Liver (tissue), 3 donors: ENCODE data around the gene EMX1.

Experiments used
- EGR1 ChIP-seq, 2 donors: IDR thresholded peaks; 2 replicates each; pipeline ENCODE4 v1.6.1; 2016 to 2018; ENCODE audit warnings: antibody characterized with exemption in 2 of 2, low read depth in 2 of 2
- GABPA ChIP-seq, 2 donors: IDR thresholded peaks in 1 of 2; conservative IDR thresholded peaks in 1 of 2; 2 replicates each; pipeline ENCODE4 v1.6.1; 2016; ENCODE audit warnings: antibody characterized with exemption in 2 of 2, mild to moderate bottlenecking in 1 of 2, moderate library complexity in 1 of 2
- JUND ChIP-seq, 2 donors: IDR thresholded peaks; 2 replicates each; pipeline ENCODE4 v1.6.1; 2016; ENCODE audit warnings: antibody characterized with exemption in 2 of 2
- RAD21 ChIP-seq, 2 donors: IDR thresholded peaks; 2 replicates each; pipeline ENCODE4 v1.6.1; 2016; ENCODE audit warnings: antibody characterized with exemption in 2 of 2, mild to moderate bottlenecking in 2 of 2
- RXRA ChIP-seq, 2 donors: IDR thresholded peaks; 2 replicates each; pipeline ENCODE4 v1.6.1; 2017 to 2018; ENCODE audit warnings: antibody characterized with exemption in 2 of 2, mild to moderate bottlenecking in 1 of 2
- SP1 ChIP-seq: IDR thresholded peaks from 2 replicates; pipeline ENCODE4 v1.6.1; 2018; ENCODE audit warnings: antibody characterized with exemption, mild to moderate bottlenecking
- TAF1 ChIP-seq: conservative IDR thresholded peaks from 2 replicates; pipeline ENCODE4 v1.6.1; 2016; ENCODE audit warnings: antibody characterized with exemption, mild to moderate bottlenecking
- YY1 ChIP-seq: IDR thresholded peaks from 2 replicates; pipeline ENCODE4 v1.6.1; 2016; ENCODE audit warnings: antibody characterized with exemption, mild to moderate bottlenecking
- TF ChIP-seq, protein P1 (sequence below): fragments of 150-350 bp; IDR thresholded peaks from 2 replicates; pipeline ENCODE4 v1.5.1; 2017; ENCODE audit warnings: improper control_type of control experiment, low read depth, low read length; ENCODE audit not compliant: missing input control
- TF ChIP-seq, protein P2 (sequence below): IDR thresholded peaks from 2 replicates; pipeline ENCODE4 v1.6.1; 2016; ENCODE audit warnings: antibody characterized with exemption, mild to moderate bottlenecking
- TF ChIP-seq, protein P3 (sequence below): IDR thresholded peaks from 2 replicates; pipeline ENCODE4 v1.6.1; 2016; ENCODE audit warnings: antibody characterized with exemption
- donor health status: healthy.
- donor health status: healthy.

DNA sequence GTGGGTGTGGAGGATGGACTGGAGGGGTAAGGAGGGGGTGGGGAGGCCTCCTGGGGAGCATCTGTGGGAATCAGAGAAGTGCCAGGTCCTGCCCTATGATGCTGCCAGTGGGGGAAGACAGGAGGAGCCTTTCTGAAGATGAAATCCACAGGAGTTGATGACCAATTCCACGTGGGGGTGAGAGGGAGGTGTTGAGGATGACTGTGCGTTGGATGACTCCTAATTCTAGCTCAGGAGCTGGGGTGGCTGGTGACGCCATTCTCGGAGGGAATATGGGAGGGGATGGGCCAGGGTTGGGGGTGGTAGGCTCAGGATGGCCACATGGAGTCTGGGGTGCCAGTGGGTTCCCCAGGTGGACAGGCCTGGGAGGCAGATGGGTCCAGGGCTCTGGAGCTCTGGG is 32.3 kb downstream of the EMX1 start:
- TF ChIP-seq, protein P1, sequence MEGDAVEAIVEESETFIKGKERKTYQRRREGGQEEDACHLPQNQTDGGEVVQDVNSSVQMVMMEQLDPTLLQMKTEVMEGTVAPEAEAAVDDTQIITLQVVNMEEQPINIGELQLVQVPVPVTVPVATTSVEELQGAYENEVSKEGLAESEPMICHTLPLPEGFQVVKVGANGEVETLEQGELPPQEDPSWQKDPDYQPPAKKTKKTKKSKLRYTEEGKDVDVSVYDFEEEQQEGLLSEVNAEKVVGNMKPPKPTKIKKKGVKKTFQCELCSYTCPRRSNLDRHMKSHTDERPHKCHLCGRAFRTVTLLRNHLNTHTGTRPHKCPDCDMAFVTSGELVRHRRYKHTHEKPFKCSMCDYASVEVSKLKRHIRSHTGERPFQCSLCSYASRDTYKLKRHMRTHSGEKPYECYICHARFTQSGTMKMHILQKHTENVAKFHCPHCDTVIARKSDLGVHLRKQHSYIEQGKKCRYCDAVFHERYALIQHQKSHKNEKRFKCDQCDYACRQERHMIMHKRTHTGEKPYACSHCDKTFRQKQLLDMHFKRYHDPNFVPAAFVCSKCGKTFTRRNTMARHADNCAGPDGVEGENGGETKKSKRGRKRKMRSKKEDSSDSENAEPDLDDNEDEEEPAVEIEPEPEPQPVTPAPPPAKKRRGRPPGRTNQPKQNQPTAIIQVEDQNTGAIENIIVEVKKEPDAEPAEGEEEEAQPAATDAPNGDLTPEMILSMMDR: no peak
- TF ChIP-seq TAF1: no peak
- TF ChIP-seq RAD21 (IDR thresholded peaks at IDR 0.05): no peak
- TF ChIP-seq JUND (IDR thresholded peaks at IDR 0.05): no peak
- TF ChIP-seq YY1: no peak
- no peak for TF ChIP-seq EGR1 (IDR thresholded peaks at IDR 0.05; ENCODE audit: low read depth in 2 of 2)
- no peak for TF ChIP-seq RXRA (IDR thresholded peaks at IDR 0.05)
- no peak for TF ChIP-seq GABPA (IDR thresholded peaks at IDR 0.05 in 1 of 2, conservative IDR thresholded peaks at IDR 0.05 in 1 of 2)
- no peak for TF ChIP-seq SP1
- TF ChIP-seq, protein P2, sequence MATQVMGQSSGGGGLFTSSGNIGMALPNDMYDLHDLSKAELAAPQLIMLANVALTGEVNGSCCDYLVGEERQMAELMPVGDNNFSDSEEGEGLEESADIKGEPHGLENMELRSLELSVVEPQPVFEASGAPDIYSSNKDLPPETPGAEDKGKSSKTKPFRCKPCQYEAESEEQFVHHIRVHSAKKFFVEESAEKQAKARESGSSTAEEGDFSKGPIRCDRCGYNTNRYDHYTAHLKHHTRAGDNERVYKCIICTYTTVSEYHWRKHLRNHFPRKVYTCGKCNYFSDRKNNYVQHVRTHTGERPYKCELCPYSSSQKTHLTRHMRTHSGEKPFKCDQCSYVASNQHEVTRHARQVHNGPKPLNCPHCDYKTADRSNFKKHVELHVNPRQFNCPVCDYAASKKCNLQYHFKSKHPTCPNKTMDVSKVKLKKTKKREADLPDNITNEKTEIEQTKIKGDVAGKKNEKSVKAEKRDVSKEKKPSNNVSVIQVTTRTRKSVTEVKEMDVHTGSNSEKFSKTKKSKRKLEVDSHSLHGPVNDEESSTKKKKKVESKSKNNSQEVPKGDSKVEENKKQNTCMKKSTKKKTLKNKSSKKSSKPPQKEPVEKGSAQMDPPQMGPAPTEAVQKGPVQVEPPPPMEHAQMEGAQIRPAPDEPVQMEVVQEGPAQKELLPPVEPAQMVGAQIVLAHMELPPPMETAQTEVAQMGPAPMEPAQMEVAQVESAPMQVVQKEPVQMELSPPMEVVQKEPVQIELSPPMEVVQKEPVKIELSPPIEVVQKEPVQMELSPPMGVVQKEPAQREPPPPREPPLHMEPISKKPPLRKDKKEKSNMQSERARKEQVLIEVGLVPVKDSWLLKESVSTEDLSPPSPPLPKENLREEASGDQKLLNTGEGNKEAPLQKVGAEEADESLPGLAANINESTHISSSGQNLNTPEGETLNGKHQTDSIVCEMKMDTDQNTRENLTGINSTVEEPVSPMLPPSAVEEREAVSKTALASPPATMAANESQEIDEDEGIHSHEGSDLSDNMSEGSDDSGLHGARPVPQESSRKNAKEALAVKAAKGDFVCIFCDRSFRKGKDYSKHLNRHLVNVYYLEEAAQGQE: no peak
- TF ChIP-seq, protein P3, sequence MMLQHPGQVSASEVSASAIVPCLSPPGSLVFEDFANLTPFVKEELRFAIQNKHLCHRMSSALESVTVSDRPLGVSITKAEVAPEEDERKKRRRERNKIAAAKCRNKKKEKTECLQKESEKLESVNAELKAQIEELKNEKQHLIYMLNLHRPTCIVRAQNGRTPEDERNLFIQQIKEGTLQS: no peak
